T47D (cell line): ENCODE measurements around the gene FAM3D.

Experiments
- DNase-seq, 2 experiments: peaks; one replicate each; pipeline versions ENCODE4 v3.0.0 to v3.0.0-alpha.2; 2011 to 2012; ENCODE audit warnings: low read depth in 1 of 2, low spot score in 1 of 2
- JUND ChIP-seq: IDR thresholded peaks from 2 replicates; pipeline ENCODE4 v1.6.1; 2012; ENCODE audit warnings: low read depth
- in situ Hi-C: cut with HindIII; loops from 2 replicates; pipeline ENCODE4 v1.10.0; 2016; ENCODE audit warnings: low sequenced_read_pairs, low pct_unique_long_range_greater_than_20kb

Gene FAM3D

DNA sequence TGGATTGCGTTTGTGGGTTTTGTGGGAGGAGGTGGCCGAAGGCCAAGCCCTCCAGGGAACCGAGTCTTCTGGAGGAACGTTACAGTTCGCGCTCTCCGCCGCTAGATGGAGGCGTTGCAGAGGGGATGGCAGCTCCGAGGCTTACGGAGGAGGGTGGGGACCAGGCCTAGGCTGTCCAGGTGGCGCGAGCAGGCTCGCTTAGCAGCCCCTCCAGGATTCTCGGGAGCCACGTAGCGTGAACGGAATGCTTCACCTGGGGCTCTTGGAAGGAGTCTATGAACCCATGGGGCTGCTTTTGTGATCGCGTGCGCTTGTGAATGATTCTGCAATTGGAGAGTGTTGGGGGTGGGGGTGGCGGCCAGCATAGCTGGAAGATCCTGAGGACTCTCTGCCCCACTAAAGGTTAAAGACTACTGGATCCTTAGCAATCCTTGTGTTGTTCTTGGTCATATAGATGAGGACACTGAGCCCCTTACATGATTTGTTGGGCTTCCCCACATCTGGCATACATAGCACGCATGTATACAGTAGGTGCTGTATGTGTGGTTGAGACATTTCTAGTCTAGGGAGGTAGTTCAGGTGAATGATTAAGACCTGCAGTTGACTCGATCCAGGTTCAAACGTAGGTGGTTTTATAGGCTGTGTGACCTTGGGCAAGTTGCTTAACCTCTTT, 25.7 kb downstream of the FAM3D start:
- TF ChIP-seq JUND = no peak
- peak; percentile 55 to 79 for DNase-seq
- in situ Hi-C loops = no loop called here

DNA sequence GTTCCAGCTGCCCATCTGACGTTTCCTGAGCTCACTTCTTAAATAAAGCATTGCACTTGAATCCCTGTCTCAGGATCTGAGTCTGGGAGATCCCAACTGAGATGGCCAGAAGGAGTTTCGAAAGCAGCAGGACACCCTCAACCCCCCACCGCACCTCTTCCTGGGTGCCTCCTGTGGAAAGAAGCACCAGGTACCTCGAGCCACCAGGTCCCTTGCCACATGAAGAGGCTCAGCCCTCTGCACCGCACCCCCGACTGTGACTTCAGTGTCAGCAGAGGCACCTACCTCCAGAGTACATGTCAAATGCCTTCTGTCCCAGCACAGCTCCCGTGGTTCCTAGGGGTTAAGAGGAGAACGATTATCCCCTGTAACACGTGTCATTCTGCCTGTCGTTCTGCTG, 26.7 kb downstream of the FAM3D start:
- no peak for DNase-seq
- no peak for TF ChIP-seq JUND
- in situ Hi-C loops = no loop called here

GRCh38 chr3:58639001-58639400, 27.6 kb downstream of the FAM3D start:
- TF ChIP-seq JUND = no peak

DNA sequence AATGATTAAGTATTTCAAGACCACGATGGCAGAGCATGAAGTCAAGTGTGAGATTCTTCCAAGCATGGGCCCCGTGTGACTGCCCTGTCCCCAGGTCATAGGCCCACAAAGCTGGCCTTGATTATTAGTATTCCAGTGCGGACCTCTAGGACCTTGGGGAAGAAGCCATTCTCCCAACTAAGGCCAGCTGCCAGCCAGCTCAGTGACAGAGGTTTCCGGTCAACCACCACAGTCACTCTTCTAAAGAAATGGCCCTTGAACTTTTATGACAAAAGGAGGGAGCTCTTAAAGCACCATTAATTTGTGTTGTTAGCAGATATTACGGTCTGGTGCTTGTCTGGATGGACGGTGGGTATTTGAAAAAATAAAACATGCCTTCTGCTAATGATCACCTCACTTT, 28.0 kb downstream of the FAM3D start:
- TF ChIP-seq JUND = no peak
- in situ Hi-C loops = no loop called here
- no peak for DNase-seq

More at GRCh38 chr3:58639001-58639400, 27.6 kb downstream of the FAM3D start:
- DNase-seq = no peak
- in situ Hi-C loops = no loop called here

- TF ChIP-seq JUND = no peak
- in situ Hi-C loops = no loop called here
- no peak for DNase-seq
Observed at GRCh38 chr3:58637509-58637908, 29.1 kb downstream of the FAM3D start.

- TF ChIP-seq JUND = no peak
- DNase-seq = no peak
- in situ Hi-C loops = no loop called here
Observed at GRCh38 chr3:58635371-58636285, 30.9 kb downstream of the FAM3D start.

DNA sequence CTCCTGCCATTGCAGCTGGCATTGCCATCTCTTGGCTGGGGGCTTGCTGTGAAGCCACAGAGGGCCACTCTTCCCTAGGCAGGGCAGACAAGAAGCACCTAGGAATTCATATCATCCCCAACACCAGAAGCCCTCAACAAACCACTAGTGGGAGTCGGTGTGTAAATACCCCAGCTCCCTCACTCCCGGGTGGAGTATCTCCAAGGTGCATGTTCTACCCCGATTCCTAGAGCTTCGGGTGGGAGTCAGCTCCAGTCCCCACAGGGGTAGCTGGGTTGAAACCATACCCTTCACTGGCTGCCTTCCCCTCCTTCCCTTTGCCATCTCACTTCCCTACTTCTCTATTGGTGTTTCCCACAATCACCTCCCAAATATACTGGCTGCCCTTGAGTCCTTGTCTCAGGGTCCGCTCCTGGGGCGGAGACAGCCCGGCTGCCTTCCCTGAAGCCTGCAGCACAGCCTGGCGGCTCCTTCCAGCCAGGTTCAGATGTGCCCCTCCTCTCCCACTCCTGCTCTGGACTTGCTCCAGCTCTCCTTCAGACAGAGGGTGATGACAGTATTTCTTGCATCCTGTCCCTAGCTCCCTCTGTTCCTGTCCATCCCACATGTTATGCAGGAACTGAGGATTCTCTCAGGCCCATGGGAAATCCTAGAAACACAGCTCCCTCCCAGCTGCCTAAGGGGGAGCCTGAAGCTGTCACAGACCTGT, 33.3 kb downstream of the FAM3D start:
- in situ Hi-C loops = no loop called here
- TF ChIP-seq JUND = no peak
- DNase-seq = no peak

DNA sequence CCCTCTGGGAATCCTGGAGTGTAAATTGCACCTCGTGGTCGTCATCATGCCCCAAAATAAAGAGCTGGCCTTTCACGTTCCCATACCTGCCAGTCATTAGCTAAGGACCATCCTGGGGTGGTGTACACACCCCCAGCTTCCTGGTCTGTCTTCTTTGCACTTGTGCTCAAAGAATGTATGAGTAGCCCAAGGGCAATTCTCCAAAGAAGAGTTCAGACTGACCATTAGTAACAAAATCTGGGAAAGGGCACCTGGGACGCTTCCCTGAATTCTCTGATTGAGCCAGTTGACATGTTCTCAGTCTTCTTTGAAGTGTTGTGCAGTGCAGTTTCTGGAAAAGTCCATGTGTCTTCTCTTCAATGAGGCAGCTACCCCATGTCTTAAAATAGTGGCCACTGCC, 34.8 kb downstream of the FAM3D start:
- no peak for TF ChIP-seq JUND
- in situ Hi-C loops = no loop called here
- peak in 1 of 2 experiments; percentile 19 for DNase-seq

DNA sequence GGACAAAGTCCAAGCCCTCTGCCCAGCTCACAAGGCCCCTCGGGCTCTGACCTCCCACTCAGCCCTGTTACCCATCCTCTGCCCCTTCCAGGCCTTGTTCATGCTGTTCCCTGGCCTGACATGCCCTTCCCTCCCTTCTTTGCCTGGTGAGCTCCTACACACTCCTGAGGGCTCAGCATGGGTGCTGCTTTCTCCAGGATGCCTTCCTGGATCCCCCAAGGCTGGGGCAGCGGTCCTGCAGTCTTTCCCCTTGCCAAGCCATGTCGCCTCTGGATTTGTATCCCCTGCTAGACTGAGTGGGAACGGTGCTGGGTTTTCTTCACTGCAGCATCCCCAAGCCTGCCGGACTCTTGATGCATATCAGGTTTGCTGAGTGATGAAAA, 35.9 kb downstream of the FAM3D start:
- TF ChIP-seq JUND = no peak
- DNase-seq = no peak
- in situ Hi-C loops = no loop called here

- in situ Hi-C loops = no loop called here
- TF ChIP-seq JUND = no peak
- DNase-seq = peak in 1 of 2 experiments; percentile 64
Observed at GRCh38 chr3:58630076-58630709, 36.4 kb downstream of the FAM3D start.

DNA sequence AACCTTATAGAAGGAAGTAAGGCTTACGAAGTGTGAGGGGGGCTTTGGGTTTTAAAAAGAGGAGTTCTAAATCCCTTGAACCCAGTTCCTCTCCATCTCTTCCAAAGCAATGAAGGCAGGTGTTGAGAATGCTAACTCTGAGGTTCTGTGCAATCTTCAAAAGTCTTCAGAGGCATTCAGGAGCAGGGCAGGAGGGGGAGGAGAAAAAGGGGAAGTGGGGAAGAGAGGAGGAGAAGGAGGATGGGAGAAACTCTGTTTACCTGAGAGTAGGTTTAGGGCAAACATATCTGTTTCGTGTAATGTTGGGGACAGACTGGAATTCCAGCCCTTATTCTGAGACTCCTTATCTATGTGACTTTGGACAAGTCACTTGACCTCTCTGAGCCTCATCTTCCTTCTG, 36.9 kb downstream of the FAM3D start:
- in situ Hi-C loops = no loop called here
- DNase-seq = no peak
- TF ChIP-seq JUND = no peak

DNA sequence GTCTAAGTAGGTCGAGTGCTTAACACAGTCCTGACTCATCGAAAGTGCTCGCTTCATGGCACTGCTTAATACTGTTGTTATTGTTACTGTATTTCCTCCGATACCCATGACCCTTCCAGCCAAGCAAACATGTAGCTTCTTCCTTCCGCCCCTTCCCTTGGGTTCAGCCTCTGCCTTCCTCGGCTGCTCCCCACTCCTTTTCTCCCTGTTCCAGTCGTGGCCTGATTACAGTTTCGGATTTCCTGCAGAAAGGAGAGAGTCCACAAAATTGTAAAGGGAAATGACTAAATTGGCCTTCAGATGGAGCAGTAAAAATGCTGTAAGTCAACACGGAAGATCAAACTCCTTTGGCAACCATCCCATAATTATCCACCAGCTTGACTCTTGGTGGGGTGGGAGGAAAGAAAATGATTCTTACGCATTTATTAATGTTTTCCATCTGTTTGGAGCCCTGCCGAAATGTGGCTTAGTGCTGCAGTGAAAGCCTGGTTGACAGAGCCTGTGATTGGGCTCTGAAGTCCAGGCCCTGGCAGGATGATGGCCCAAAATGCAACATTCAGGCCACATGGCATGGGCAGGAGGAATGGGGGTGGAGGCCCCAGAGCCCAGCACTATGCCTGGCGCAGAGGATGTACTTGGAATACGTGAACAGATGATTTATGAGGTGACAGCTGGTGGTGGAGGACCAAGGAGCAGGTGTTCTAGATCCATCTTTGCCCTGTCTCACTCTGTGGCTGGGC, 37.6 kb downstream of the FAM3D start:
- no peak for DNase-seq
- in situ Hi-C loops = no loop called here
- no peak for TF ChIP-seq JUND
